SU-DHL-6 (cell line): ENCODE results near the gene LZIC.

ENCODE experiments used
- H2AFZ ChIP-seq: fragments of 200-600 bp; sonication (generic); 2 replicates; pipeline ENCODE4 v1.6.1; 2014; ENCODE audit warnings: low read depth, mild to moderate bottlenecking, moderate library complexity, mixed read lengths, antibody characterized with exemption, low read length; ENCODE audit not compliant: severe bottlenecking
- H3F3A ChIP-seq: fragments of 200-600 bp; shearing (Covaris generic); 2 replicates; pipeline ENCODE4 v1.6.0; 2016; ENCODE audit warnings: antibody characterized with exemption, mild to moderate bottlenecking; ENCODE audit not compliant: insufficient read depth
- H3K27ac ChIP-seq: fragments of 200-600 bp; sonication (generic); 2 replicates; pipeline ENCODE4 v1.5.1; 2016; ENCODE audit warnings: low read depth, mild to moderate bottlenecking, low read length, moderate library complexity, mixed read lengths
- H3K27me3 ChIP-seq: fragments of 200-600 bp; sonication (generic), shearing (Covaris generic); 2 replicates; pipeline ENCODE4 v1.6.0; 2014; ENCODE audit warnings: mild to moderate bottlenecking, low read length
- H3K36me3 ChIP-seq: fragments of 200-600 bp; sonication (generic); 2 replicates; pipeline ENCODE4 v1.6.1; 2014; ENCODE audit warnings: mild to moderate bottlenecking, low read length, mixed read lengths
- H3K4me2 ChIP-seq: fragments of 300-600, 200-600 bp; shearing (Covaris generic), sonication (generic); 2 replicates; pipeline ENCODE4 v1.6.0; 2014; ENCODE audit warnings: low read length, low read depth, mild to moderate bottlenecking; ENCODE audit not compliant: poor library complexity, severe bottlenecking
- H3K4me3 ChIP-seq: fragments of 200-600 bp; sonication (generic); 2 replicates; pipeline ENCODE4 v1.5.1; 2014; ENCODE audit warnings: antibody characterized with exemption, low read length, mild to moderate bottlenecking, mixed read lengths; ENCODE audit not compliant: insufficient read depth, poor library complexity, severe bottlenecking
- H3K79me2 ChIP-seq: fragments of 200-600 bp; sonication (generic); 2 replicates; pipeline ENCODE4 v1.6.1; 2014; ENCODE audit warnings: mild to moderate bottlenecking, low read length, moderate library complexity; ENCODE audit not compliant: insufficient read depth
- H3K9ac ChIP-seq: fragments of 200-600 bp; sonication (generic); 2 replicates; pipeline ENCODE4 v1.7.0; 2014; ENCODE audit warnings: mild to moderate bottlenecking, low read length
- H3K9me2 ChIP-seq: fragments of 200-600 bp; sonication (generic); replicated peaks from 2 replicates; pipeline ENCODE4 v1.6.1; 2014; ENCODE audit warnings: low read length; ENCODE audit not compliant: insufficient read depth
- H3K9me3 ChIP-seq: fragments of 200-600 bp; sonication (generic); 2 replicates; pipeline ENCODE4 v1.6.1; 2014; ENCODE audit warnings: low read length, mixed read lengths; ENCODE audit not compliant: insufficient read depth
- H4K20me1 ChIP-seq: fragments of 200-600 bp; sonication (generic); 2 replicates; pipeline ENCODE4 v1.6.1; 2014; ENCODE audit warnings: low read depth, mild to moderate bottlenecking, antibody characterized with exemption, low read length, moderate library complexity, mixed read lengths
- EZH2phosphoT487 ChIP-seq: fragments of 200-600 bp; sonication (generic), shearing (Covaris generic); conservative IDR thresholded peaks from 2 replicates; pipeline ENCODE4 v1.6.1; 2018; ENCODE audit warnings: mild to moderate bottlenecking, antibody characterized with exemption, low read length, moderate library complexity, mixed read lengths
- TF ChIP-seq, protein P1 (sequence below): fragments of 200-600 bp; sonication (generic); IDR thresholded peaks from one replicate; pipeline ENCODE4 v1.5.1; 2017; ENCODE audit warnings: antibody characterized with exemption, mild to moderate bottlenecking, low read length, moderate library complexity; ENCODE audit not compliant: insufficient read depth, poor library complexity, severe bottlenecking

Gene LZIC

DNA sequence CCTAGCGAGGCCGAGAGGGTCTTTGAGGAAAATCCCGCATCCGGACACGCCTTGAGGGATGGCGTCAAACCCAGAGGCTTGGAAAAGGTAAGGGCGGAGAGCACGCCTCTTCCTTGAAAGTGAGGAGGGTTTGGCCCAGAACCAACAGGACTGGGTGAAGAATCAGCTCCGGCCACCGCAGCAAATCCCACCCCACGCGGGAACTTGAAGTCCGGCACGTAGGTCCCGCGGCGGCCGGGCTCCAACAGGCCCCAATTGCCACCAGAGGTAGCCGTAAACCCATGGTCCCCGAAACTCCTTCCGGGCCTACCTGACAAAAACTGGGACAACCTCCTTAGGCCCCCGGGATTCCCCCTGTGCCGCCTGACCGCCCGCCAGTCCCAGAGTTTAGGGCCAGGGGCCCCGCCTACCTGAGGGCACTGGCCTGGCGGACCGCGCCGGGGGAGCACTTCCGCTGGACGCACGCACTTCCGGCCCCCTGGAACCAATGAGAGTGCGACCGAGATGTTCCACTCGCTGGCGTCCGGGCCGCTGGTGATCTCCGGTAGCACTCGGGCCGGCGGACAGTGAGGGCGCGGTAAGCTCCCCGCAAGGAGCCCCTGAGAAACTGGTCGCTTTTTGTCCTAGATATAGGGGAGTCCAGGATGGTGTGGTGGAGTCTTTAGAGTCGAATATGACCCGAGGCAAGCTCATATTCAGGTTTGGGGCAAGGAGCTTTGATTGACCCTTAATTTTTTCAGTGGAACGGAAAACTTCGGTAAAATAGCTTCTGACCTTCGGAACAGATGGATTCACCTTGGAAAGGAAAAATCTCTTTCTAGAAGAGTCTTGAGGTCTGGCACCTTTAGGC is at the start of gene LZIC, which contains the start of gene NMNAT1:
Gene LZIC, minus strand, starts transcription at position 453 of the 850 bp plus-strand sequence. CDS start 6,772 bp downstream, outside the sequence.
Gene NMNAT1, plus strand, starts transcription at position 537 of the 850 bp plus-strand sequence. CDS start 28,599 bp downstream, outside the sequence.
- H3F3A ChIP-seq, result peaks cover 8% of the 10 kb centered on the region
- H3K27me3 ChIP-seq, result no peaks in the 10 kb centered on the region
- no peaks in the 10 kb centered on the region for H3K9me2 ChIP-seq
- peak within 1 kb of the TSS; percentile 98 for H3K4me3 ChIP-seq
- no peaks in the 10 kb centered on the region for H4K20me1 ChIP-seq
- H3K36me3 ChIP-seq, result peaks cover 3% of the 10 kb centered on the region; the same call in 1 of the 2 replicates
- no peaks in the 10 kb centered on the region for H3K9me3 ChIP-seq
- TF ChIP-seq, protein P1, sequence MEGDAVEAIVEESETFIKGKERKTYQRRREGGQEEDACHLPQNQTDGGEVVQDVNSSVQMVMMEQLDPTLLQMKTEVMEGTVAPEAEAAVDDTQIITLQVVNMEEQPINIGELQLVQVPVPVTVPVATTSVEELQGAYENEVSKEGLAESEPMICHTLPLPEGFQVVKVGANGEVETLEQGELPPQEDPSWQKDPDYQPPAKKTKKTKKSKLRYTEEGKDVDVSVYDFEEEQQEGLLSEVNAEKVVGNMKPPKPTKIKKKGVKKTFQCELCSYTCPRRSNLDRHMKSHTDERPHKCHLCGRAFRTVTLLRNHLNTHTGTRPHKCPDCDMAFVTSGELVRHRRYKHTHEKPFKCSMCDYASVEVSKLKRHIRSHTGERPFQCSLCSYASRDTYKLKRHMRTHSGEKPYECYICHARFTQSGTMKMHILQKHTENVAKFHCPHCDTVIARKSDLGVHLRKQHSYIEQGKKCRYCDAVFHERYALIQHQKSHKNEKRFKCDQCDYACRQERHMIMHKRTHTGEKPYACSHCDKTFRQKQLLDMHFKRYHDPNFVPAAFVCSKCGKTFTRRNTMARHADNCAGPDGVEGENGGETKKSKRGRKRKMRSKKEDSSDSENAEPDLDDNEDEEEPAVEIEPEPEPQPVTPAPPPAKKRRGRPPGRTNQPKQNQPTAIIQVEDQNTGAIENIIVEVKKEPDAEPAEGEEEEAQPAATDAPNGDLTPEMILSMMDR, result no peak
- no peak for TF ChIP-seq EZH2phosphoT487
- peak within 1 kb of the TSS; percentile 93 for H3K4me2 ChIP-seq
- peak within 1 kb of the TSS; percentile 90 for H2AFZ ChIP-seq
- H3K9ac ChIP-seq, result peak within 1 kb of the TSS; percentile 95
- peak within 1 kb of the TSS; percentile 73 for H3K27ac ChIP-seq
- peaks cover 12% of the 10 kb centered on the region for H3K79me2 ChIP-seq

DNA sequence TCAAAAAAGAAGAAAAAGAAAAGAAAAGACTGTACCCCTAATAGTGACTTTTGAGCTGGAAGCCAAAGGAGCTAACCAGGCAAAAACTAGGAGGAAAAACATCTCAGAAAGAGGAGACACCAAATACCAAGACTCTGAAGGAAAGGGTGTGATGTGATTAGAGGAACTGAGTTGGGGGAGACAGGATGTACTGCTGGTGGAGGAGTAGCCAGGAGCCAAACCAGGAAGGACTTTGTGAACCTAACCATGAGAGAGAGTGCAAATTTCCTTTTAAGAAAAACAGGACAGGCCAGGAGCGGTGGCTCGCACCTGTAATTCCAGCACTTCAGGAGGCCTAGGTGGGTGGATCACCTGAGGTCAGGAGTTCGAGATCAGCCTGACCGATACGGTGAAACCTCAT is 49.7 kb upstream of the LZIC start:
- Histone ChIP-seq H3K27me3 (no peaks in the 10 kb centered on the region), H3K27ac (no peak overlapping the region), H3K79me2 (no peaks in the 10 kb centered on the region), H3K9me2 (no peaks in the 10 kb centered on the region), H3F3A (no peaks in the 10 kb centered on the region), H3K4me3 (no peak overlapping the region), H3K9me3 (no peaks in the 10 kb centered on the region), H2AFZ (no peak overlapping the region), H3K9ac (no peak overlapping the region), H4K20me1 (no peaks in the 10 kb centered on the region), H3K4me2 (no peak overlapping the region), H3K36me3 (no peaks in the 10 kb centered on the region)
- TF ChIP-seq, protein P1, result no peak
- TF ChIP-seq EZH2phosphoT487, result no peak

DNA sequence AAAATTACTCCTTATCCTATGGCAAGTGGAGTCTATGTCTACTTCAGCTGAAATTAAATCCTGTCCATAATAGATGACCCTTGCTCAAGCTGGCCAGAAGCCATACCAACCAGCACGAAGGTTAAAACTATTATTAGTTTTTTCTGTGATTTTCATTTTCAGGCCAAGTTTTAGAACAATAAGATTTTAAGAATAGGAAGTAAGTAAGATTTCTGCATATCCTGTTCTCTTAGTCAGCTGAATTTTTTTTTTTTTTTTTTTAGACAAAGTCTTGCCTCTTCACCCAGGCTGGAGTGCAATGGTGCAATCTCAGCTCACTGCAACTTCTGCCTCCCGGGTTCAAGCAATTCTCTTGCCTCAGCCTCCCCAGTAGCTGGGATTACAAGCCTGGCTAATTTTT is 47.8 kb upstream of the LZIC start:
- Histone ChIP-seq H2AFZ (no peak overlapping the region), H3K4me3 (no peak overlapping the region), H3K4me2 (no peak overlapping the region), H3K9me3 (no peaks in the 10 kb centered on the region), H3K36me3 (no peaks in the 10 kb centered on the region), H4K20me1 (no peaks in the 10 kb centered on the region), H3K27me3 (no peaks in the 10 kb centered on the region), H3K79me2 (no peaks in the 10 kb centered on the region), H3K9ac (no peak overlapping the region), H3F3A (no peaks in the 10 kb centered on the region), H3K27ac (no peak overlapping the region), H3K9me2 (no peaks in the 10 kb centered on the region)
- TF ChIP-seq EZH2phosphoT487, result no peak
- TF ChIP-seq, protein P1, result no peak
